Activated naive CD4-positive, alpha-beta T cell treated with anti-CD3 and anti-CD28 coated beads for 36 hours (primary cell): ENCODE measurements around the gene EXOC6. TPM values are rescaled to one million over a fixed set of nuclear protein-coding genes. Genes with fewer than 3 reads are reported as not detected.

Experiments
- CTCF ChIA-PET: fragments of 350-600 bp; sonication (Branson Sonifier 250); formaldehyde crosslinking; loops from one replicate; lab custom pipeline; 2021; ENCODE audit warnings: antibody characterized with exemption; lab: Charles Lee
- DNase-seq: peaks from one replicate; pipeline ENCODE4 v3.0.0-alpha.2; 2020
- H3K27ac Mint-ChIP-seq: one replicate; pipeline ENCODE4 v1.8.0; 2021; ENCODE audit warnings: mild to moderate bottlenecking, mixed read lengths
- H3K27me3 Mint-ChIP-seq: one replicate; pipeline ENCODE4 v1.8.0; 2021; ENCODE audit warnings: low read depth, mixed read lengths
- H3K36me3 Mint-ChIP-seq: one replicate; pipeline ENCODE4 v1.8.0; 2021; ENCODE audit warnings: low read depth, mixed read lengths
- H3K4me1 Mint-ChIP-seq: one replicate; pipeline ENCODE4 v1.8.0; 2021; ENCODE audit warnings: low read depth, mixed read lengths
- H3K4me3 Mint-ChIP-seq: one replicate; pipeline ENCODE4 v1.8.0; 2021; ENCODE audit warnings: mild to moderate bottlenecking, moderate library complexity, mixed read lengths
- H3K9me3 Mint-ChIP-seq: one replicate; pipeline ENCODE4 v1.8.0; 2021; ENCODE audit warnings: mixed read lengths
- intact Hi-C: fragments of 100-400 bp; cut with micrococcal nuclease; formaldehyde crosslinking; loops from one replicate; pipeline ENCODE4 v1.15.1; 2023
- total RNA-seq, 2 experiments: library from RNA; stranded (reverse); gene quantifications; one replicate each; pipeline ENCODE4 v1.2.3, GENCODE V29; 2021

Gene EXOC6
- total RNA-seq, 2 experiments from 2014 or later = 7.6 to 9.3 TPM

DNA sequence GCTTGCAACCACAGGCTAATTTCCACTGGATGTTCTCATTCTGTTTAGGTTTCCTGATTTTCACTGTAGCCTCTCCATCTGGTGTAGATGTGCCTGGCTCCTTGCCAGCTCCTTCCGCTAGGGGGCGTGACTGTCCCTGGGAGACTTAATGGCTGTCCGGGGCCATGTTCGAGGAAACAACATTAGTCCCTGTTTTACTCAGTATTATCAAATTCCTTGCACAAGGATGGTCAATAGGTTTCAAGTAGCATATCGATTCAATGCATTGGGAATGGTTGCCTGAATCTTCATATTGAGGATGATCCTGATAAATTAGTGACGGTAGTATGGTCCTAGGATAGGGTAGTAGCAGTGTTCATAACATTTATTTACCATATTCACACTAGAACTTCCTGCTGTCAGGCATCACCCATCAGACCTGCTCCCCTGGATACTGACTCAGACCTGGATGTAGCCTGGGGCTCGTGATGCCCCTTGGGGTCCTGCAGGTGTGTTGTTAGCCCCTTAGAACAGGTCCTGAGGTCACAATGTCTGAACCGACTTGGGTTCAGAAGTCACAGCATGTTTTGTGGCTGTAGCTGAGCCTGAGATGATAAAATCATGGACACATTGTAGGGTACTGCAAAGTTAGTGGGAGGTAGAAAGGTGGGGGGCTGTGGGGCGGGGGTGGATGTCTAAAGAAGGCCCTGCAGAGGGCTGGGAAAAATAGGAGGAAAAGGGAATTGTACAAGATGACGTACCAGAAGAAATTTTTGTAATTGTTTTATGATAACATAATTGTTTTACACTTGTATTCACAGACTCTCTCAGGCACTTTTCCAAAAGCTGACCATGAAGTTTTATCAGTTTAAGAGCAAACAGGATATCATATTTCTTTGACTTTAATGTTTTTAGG, 8.9 kb upstream of the EXOC6 start:
- peak; percentile 77 for DNase-seq
- peaks cover 4% of the 10 kb centered on the region for H3K4me1 Mint-ChIP-seq
- no peak overlapping the region for H3K4me3 Mint-ChIP-seq
- intact Hi-C loops = loop anchor here (10.0 kb wide), 1 partner anchor 1045 kb away; the partner anchor contains the start of gene TNKS2
- no peaks in the 10 kb centered on the region for H3K9me3 Mint-ChIP-seq
- H3K27me3 Mint-ChIP-seq = no peaks in the 10 kb centered on the region
- no peaks in the 10 kb centered on the region for H3K36me3 Mint-ChIP-seq
- no peak overlapping the region for H3K27ac Mint-ChIP-seq
- CTCF ChIA-PET = interaction anchor here (0.8 to 2.8 kb wide), 8 partner anchors 8 to 133 kb away, joined by 3 to 24 read pairs (median 4); partner anchors contain the start of gene EXOC6

GRCh38 chr10:92844746-92845145, 3.6 kb upstream of the EXOC6 start:
- Mint-ChIP-seq H3K36me3 (peaks cover 2% of the 10 kb centered on the region), H3K27ac (no peak overlapping the region), H3K4me3 (no peak overlapping the region), H3K4me1 (peaks cover 20% of the 10 kb centered on the region), H3K9me3 (no peaks in the 10 kb centered on the region), H3K27me3 (no peaks in the 10 kb centered on the region)
- no peak for DNase-seq
- CTCF ChIA-PET = interaction anchor here (0.6 to 2.8 kb wide), 6 partner anchors 11 to 1953 kb away, joined by 3 to 28 read pairs (median 4); no protein-coding TSS in a partner anchor
- intact Hi-C loops = loop anchor here (5.0 to 10.0 kb wide), 3 partner anchors 552 to 1050 kb away; partner anchors contain the start of genes CPEB3, MARCHF5, MYOF and TNKS2

DNA sequence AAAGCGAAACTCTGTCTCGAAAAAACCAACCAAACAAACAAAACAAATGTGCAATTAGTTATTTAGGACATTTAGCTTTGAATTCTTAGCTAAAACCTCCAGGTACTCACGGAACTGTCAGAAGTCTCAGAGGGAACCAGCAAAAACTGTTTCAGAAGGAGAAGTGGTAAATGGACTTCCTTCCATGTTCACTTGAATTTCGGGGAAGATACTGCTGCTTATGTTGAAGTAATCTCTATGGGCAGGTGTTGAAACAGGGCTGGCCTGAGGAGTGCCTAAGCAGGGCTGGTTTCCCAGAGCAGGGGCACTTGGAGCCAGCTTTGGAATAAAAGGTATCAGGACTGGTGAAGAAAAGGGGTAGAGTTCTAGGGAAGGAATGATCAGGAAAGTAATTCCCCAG, 2.4 kb upstream of the EXOC6 start:
- intact Hi-C loops = loop anchor here (5.0 to 10.0 kb wide), 3 partner anchors 554 to 1051 kb away; partner anchors contain the start of genes CPEB3, MARCHF5, MYOF and TNKS2
- Mint-ChIP-seq H3K27ac (no peak overlapping the region), H3K4me3 (no peak overlapping the region), H3K27me3 (no peaks in the 10 kb centered on the region), H3K4me1 (peaks cover 25% of the 10 kb centered on the region), H3K36me3 (peaks cover 2% of the 10 kb centered on the region), H3K9me3 (no peaks in the 10 kb centered on the region)
- DNase-seq = no peak
- CTCF ChIA-PET = interaction anchor here (0.6 to 3.6 kb wide), 5 partner anchors 8 to 164 kb away, joined by 3 to 24 read pairs (median 4); no protein-coding TSS in a partner anchor

DNA sequence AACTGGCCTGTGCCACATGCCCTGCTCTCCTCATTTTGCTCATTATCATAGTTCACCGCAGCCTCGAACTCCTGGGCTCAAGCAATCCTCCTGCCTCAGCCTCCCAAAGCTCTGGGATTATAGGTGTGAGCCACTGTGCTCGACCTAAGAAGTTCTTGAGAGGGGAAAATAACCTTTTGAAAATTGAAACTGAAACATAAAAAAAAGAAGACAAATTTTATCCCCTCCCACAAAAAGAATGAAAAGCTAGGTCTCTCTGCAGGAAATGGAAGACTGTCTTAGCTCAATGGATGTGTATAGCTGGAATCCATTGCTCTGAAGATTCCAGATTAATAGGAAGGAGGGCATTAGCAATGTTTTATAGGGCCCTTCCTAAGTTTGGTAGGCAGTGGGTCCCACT, 2.0 kb upstream of the EXOC6 start:
- Mint-ChIP-seq H3K36me3 (peaks cover 2% of the 10 kb centered on the region), H3K27me3 (no peaks in the 10 kb centered on the region), H3K4me1 (peaks cover 25% of the 10 kb centered on the region), H3K4me3 (no peak overlapping the region), H3K27ac (no peak overlapping the region), H3K9me3 (no peaks in the 10 kb centered on the region)
- intact Hi-C loops = loop anchor here (5.0 to 10.0 kb wide), 3 partner anchors 554 to 1052 kb away; partner anchors contain the start of genes CPEB3, MARCHF5, MYOF and TNKS2
- no peak for DNase-seq
- CTCF ChIA-PET = interaction anchor here (0.6 to 3.6 kb wide), 7 partner anchors 8 to 190 kb away, joined by 3 to 24 read pairs (median 3); no protein-coding TSS in a partner anchor

- H3K27ac Mint-ChIP-seq = no peak overlapping the region
- no peaks in the 10 kb centered on the region for H3K27me3 Mint-ChIP-seq
- DNase-seq = no peak
- peaks cover 2% of the 10 kb centered on the region for H3K36me3 Mint-ChIP-seq
- H3K4me3 Mint-ChIP-seq = no peak overlapping the region
- CTCF ChIA-PET = interaction anchor here (0.6 to 3.6 kb wide), 6 partner anchors 9 to 252 kb away, joined by 3 to 24 read pairs (median 4); no protein-coding TSS in a partner anchor
- H3K9me3 Mint-ChIP-seq = no peaks in the 10 kb centered on the region
- peaks cover 26% of the 10 kb centered on the region for H3K4me1 Mint-ChIP-seq
- intact Hi-C loops = loop anchor here (5.0 to 10.0 kb wide), 3 partner anchors 555 to 1052 kb away; partner anchors contain the start of genes CPEB3, MARCHF5, MYOF and TNKS2
Measured at GRCh38 chr10:92846854-92847201, 1.5 kb upstream of the EXOC6 start.

DNA sequence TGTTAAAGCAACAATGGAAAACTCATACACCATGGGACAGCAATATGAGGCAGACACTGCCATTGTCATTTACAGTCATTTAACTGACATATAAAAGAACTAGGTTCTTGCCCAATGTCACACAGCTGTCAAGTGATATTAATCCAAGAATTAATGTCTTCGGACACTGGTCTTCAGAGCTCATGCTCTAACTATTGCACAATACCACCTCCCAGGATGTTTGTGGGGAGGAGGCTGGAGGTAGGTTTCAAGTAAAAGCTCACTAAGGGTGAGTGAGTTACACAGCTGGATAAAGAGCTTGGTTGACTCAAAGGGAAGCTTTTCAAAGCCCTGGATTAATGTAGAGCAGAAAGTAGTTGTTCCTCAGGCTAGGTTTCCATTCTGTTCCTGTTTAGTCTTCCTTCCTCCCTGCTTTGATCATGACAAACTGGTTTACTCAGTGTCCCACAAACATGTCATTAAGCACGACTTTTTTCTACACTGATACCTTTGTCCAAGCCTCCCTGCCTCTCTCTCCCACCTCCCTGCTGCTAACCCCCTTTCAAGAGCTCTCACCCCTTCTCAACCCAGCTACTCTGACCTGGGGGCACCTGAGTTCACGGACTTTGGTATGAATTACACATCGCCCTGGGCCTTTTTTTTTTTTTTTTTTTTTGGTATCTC, 987 bp upstream of the EXOC6 start:
- intact Hi-C loops = loop anchor here (5.0 to 10.0 kb wide), 3 partner anchors 555 to 1053 kb away; partner anchors contain the start of genes CPEB3, MARCHF5, MYOF and TNKS2
- Mint-ChIP-seq H3K4me1 (peaks cover 26% of the 10 kb centered on the region), H3K27ac (no peak overlapping the region), H3K4me3 (peak overlapping the region; percentile 88), H3K9me3 (no peaks in the 10 kb centered on the region), H3K27me3 (no peaks in the 10 kb centered on the region), H3K36me3 (peaks cover 2% of the 10 kb centered on the region)
- CTCF ChIA-PET = interaction anchor here (0.6 to 3.6 kb wide), 5 partner anchors 9 to 252 kb away, joined by 4 to 24 read pairs (median 4); no protein-coding TSS in a partner anchor
- DNase-seq = no peak

- intact Hi-C loops = loop anchor here (1.0 to 10.0 kb wide), 6 partner anchors 158 to 1053 kb away; partner anchors contain the start of genes CEP55, CPEB3, KIF11 and MARCHF5
- CTCF ChIA-PET = interaction anchor here (0.6 to 3.6 kb wide), 6 partner anchors 10 to 54 kb away, joined by 3 to 24 read pairs (median 4); no protein-coding TSS in a partner anchor
- Mint-ChIP-seq H3K9me3 (no peaks in the 10 kb centered on the region), H3K27me3 (no peaks in the 10 kb centered on the region), H3K36me3 (peaks cover 2% of the 10 kb centered on the region), H3K27ac (peak overlapping the region; percentile 61), H3K4me1 (peaks cover 25% of the 10 kb centered on the region), H3K4me3 (peak overlapping the region; percentile 88)
- no peak for DNase-seq
Measured at GRCh38 chr10:92848037-92848440, 281 bp upstream of the EXOC6 start.

GRCh38 chr10:92849234-92849525, 860 bp downstream of the EXOC6 start:
- H3K36me3 Mint-ChIP-seq = peaks cover 3% of the 10 kb centered on the region
- intact Hi-C loops = loop anchor here (5.0 to 10.0 kb wide), 3 partner anchors 557 to 1054 kb away; partner anchors contain the start of genes CPEB3, MARCHF5, MYOF and TNKS2
- H3K9me3 Mint-ChIP-seq = no peaks in the 10 kb centered on the region
- peak overlapping the region; percentile 60 for H3K27ac Mint-ChIP-seq
- DNase-seq = no peak
- peaks cover 27% of the 10 kb centered on the region for H3K4me1 Mint-ChIP-seq
- H3K27me3 Mint-ChIP-seq = no peaks in the 10 kb centered on the region
- CTCF ChIA-PET = interaction anchor here (0.6 to 3.6 kb wide), 4 partner anchors 11 to 67 kb away, joined by 3 to 24 read pairs (median 4); no protein-coding TSS in a partner anchor
- peak overlapping the region; percentile 72 for H3K4me3 Mint-ChIP-seq

- H3K4me3 Mint-ChIP-seq = peak overlapping the region; percentile 72
- H3K4me1 Mint-ChIP-seq = peaks cover 31% of the 10 kb centered on the region
- no peaks in the 10 kb centered on the region for H3K9me3 Mint-ChIP-seq
- peaks cover 3% of the 10 kb centered on the region for H3K36me3 Mint-ChIP-seq
- no peak overlapping the region for H3K27ac Mint-ChIP-seq
- H3K27me3 Mint-ChIP-seq = no peaks in the 10 kb centered on the region
- no peak for DNase-seq
- CTCF ChIA-PET = interaction anchor here (1.7 kb wide), 1 partner anchor 36 kb away, joined by 5 read pairs; no protein-coding TSS in a partner anchor
- intact Hi-C loops = loop anchor here (5.0 to 10.0 kb wide), 3 partner anchors 557 to 1055 kb away; partner anchors contain the start of genes CPEB3, MARCHF5, MYOF and TNKS2
Measured at GRCh38 chr10:92849576-92850090, 1.3 kb downstream of the EXOC6 start.

- no peak overlapping the region for H3K27ac Mint-ChIP-seq
- H3K9me3 Mint-ChIP-seq = no peaks in the 10 kb centered on the region
- H3K4me1 Mint-ChIP-seq = peaks cover 35% of the 10 kb centered on the region
- intact Hi-C loops = no loop called here
- H3K36me3 Mint-ChIP-seq = peaks cover 3% of the 10 kb centered on the region
- no peak overlapping the region for H3K4me3 Mint-ChIP-seq
- no peak for DNase-seq
- no peaks in the 10 kb centered on the region for H3K27me3 Mint-ChIP-seq
- CTCF ChIA-PET = interaction anchor here (0.7 to 1.7 kb wide), 3 partner anchors 13 to 35 kb away, joined by 3 to 5 read pairs (median 3); no protein-coding TSS in a partner anchor
Measured at GRCh38 chr10:92850185-92850584, 1.9 kb downstream of the EXOC6 start.

DNA sequence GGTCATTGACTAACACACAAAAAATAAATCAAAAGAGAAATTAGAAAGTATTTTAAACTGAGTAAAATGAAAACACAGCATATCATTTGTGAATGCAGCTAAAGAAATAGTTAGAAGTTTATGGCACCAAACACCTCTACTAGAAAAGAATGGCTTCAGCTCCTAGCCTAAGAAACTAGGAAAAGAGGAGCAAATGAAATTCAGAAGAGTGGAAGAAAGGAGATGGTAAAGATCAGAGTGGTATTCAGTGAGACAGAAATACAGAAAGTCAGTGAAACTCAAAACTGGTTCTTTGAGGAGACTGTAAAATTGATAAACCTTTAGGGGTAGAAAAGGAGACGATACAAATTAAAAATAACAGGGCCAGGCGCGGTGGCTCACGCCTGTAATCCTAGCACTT, 2.7 kb downstream of the EXOC6 start:
- Mint-ChIP-seq H3K4me1 (peaks cover 36% of the 10 kb centered on the region), H3K27me3 (no peaks in the 10 kb centered on the region), H3K9me3 (no peaks in the 10 kb centered on the region), H3K27ac (no peak overlapping the region), H3K4me3 (no peak overlapping the region), H3K36me3 (peaks cover 3% of the 10 kb centered on the region)
- CTCF ChIA-PET = interaction anchor here (0.6 to 0.9 kb wide), 3 partner anchors 12 to 48 kb away, joined by 3 read pairs; no protein-coding TSS in a partner anchor
- intact Hi-C loops = no loop called here
- DNase-seq = no peak
